H9 (cell line): Measurements from ENCODE around the gene EHBP1. TPM values are rescaled to one million over a fixed set of nuclear protein-coding genes. Genes with fewer than 3 reads are reported as not detected.

ENCODE experiments used
- DNase-seq: peaks from one replicate; pipeline ENCODE4 v3.0.0-alpha.2; 2017
- H2AFZ ChIP-seq: one replicate; pipeline ENCODE4 v1.6.1; 2013; ENCODE audit warnings: mild to moderate bottlenecking, low read length, control low read depth, moderate library complexity
- H2AK5ac ChIP-seq: 2 replicates; pipeline ENCODE4 v1.6.1; 2013; ENCODE audit warnings: low read length, control low read depth, mixed read lengths; ENCODE audit not compliant: insufficient read length
- H2BK120ac ChIP-seq: one replicate; pipeline ENCODE4 v1.6.1; 2013; ENCODE audit warnings: low read depth, mild to moderate bottlenecking, low read length, control low read depth, inconsistent platforms; ENCODE audit not compliant: poor library complexity, severe bottlenecking
- H2BK12ac ChIP-seq: 2 replicates; pipeline ENCODE4 v1.6.1; 2013; ENCODE audit warnings: low read length, control low read depth, mixed read lengths, low read depth; ENCODE audit not compliant: insufficient read length
- H2BK15ac ChIP-seq: 2 replicates; pipeline ENCODE4 v1.6.1; 2013; ENCODE audit warnings: low read depth, low read length, control low read depth
- H2BK20ac ChIP-seq: one replicate; pipeline ENCODE4 v1.6.1; 2013; ENCODE audit warnings: low read depth, mild to moderate bottlenecking, low read length, control low read depth, inconsistent platforms; ENCODE audit not compliant: poor library complexity, severe bottlenecking
- H2BK5ac ChIP-seq: 2 replicates; pipeline ENCODE4 v1.6.1; 2013; ENCODE audit warnings: low read length, control low read depth, mixed read lengths; ENCODE audit not compliant: insufficient read length
- H3K14ac ChIP-seq: 2 replicates; pipeline ENCODE4 v1.6.1; 2013; ENCODE audit warnings: low read length, control low read depth; ENCODE audit not compliant: insufficient read depth
- H3K18ac ChIP-seq: 2 replicates; pipeline ENCODE4 v1.6.1; 2013; ENCODE audit warnings: low read depth, mild to moderate bottlenecking, mixed read lengths, low read length, control low read depth; ENCODE audit not compliant: insufficient read length
- H3K23ac ChIP-seq: 2 replicates; pipeline ENCODE4 v1.6.1; 2013; ENCODE audit warnings: low read length, control low read depth, mixed read lengths, low read depth; ENCODE audit not compliant: insufficient read length
- H3K23me2 ChIP-seq: 2 replicates; pipeline ENCODE4 v1.6.1; 2013; ENCODE audit warnings: low read depth, mild to moderate bottlenecking, mixed read lengths, low read length, control low read depth; ENCODE audit not compliant: insufficient read length, poor library complexity, severe bottlenecking
- H3K27ac ChIP-seq: 2 replicates; pipeline ENCODE4 v1.5.1; 2013; ENCODE audit warnings: low read length, control low read depth, mixed read lengths, low read depth; ENCODE audit not compliant: insufficient read length
- H3K27me3 ChIP-seq: 2 replicates; pipeline ENCODE4 v1.6.1; 2013; ENCODE audit warnings: low read length, control low read depth, inconsistent platforms; ENCODE audit not compliant: insufficient read depth
- H3K4ac ChIP-seq: 2 replicates; pipeline ENCODE4 v1.6.1; 2013; ENCODE audit warnings: low read depth, mild to moderate bottlenecking, control low read depth, inconsistent platforms, low read length, moderate library complexity
- H3K4me1 ChIP-seq: 2 replicates; pipeline ENCODE4 v1.6.1; 2013; ENCODE audit warnings: low read length, control low read depth, inconsistent platforms; ENCODE audit not compliant: insufficient read depth
- H3K4me2 ChIP-seq: 2 replicates; pipeline ENCODE4 v1.6.1; 2013; ENCODE audit warnings: low read length, control low read depth, mixed read lengths; ENCODE audit not compliant: insufficient read length, insufficient read depth
- H3K56ac ChIP-seq: 2 replicates; pipeline ENCODE4 v1.6.1; 2013; ENCODE audit warnings: low read depth, mild to moderate bottlenecking, mixed read lengths, low read length, control low read depth; ENCODE audit not compliant: insufficient read length
- H3K79me1 ChIP-seq: 2 replicates; pipeline ENCODE4 v1.6.1; 2013; ENCODE audit warnings: low read depth, mild to moderate bottlenecking, moderate library complexity, low read length, control low read depth, inconsistent platforms; ENCODE audit not compliant: insufficient read depth, poor library complexity, severe bottlenecking
- H3K79me2 ChIP-seq: 2 replicates; pipeline ENCODE4 v1.6.1; 2013; ENCODE audit warnings: low read length, control low read depth, inconsistent platforms; ENCODE audit not compliant: insufficient read depth
- H3K9ac ChIP-seq: 2 replicates; pipeline ENCODE4 v1.6.1; 2013; ENCODE audit warnings: low read length, control low read depth, mixed read lengths; ENCODE audit not compliant: insufficient read length; ENCODE audit errors: extremely low read depth
- H3K9me3 ChIP-seq: one replicate; pipeline ENCODE4 v1.6.1; 2013; ENCODE audit warnings: low read depth, low read length, inconsistent platforms; ENCODE audit not compliant: control insufficient read depth
- H3T11ph ChIP-seq: one replicate; pipeline ENCODE4 v1.6.1; 2013; ENCODE audit warnings: mild to moderate bottlenecking, low read length, control low read depth, inconsistent platforms
- H4K20me1 ChIP-seq: one replicate; pipeline ENCODE4 v1.6.1; 2013; ENCODE audit not compliant: control insufficient read depth, insufficient read length, insufficient read depth
- H4K5ac ChIP-seq: 2 replicates; pipeline ENCODE4 v1.6.1; 2013; ENCODE audit warnings: low read depth, mild to moderate bottlenecking, mixed read lengths, low read length, control low read depth; ENCODE audit not compliant: insufficient read length
- H4K8ac ChIP-seq: replicated peaks from 2 replicates; pipeline ENCODE4 v1.6.1; 2013; ENCODE audit warnings: low read length, control low read depth, mixed read lengths, low read depth; ENCODE audit not compliant: insufficient read length
- H4K91ac ChIP-seq: 2 replicates; pipeline ENCODE4 v1.6.1; 2013; ENCODE audit warnings: low read depth, mild to moderate bottlenecking, moderate library complexity, mixed read lengths, low read length, control low read depth; ENCODE audit not compliant: insufficient read length
- H3K27ac Mint-ChIP-seq, 3 experiments: 2 replicates in 2 of 3; 3 replicates in 1 of 3; pipeline ENCODE4 v1.8.0; 2020 to 2021; ENCODE audit warnings: mixed read lengths in 3 of 3, mild to moderate bottlenecking in 1 of 3, moderate library complexity in 1 of 3
- H3K27me3 Mint-ChIP-seq: 2 replicates; pipeline ENCODE4 v1.8.0; 2021; ENCODE audit warnings: low read depth, mild to moderate bottlenecking, moderate library complexity, mixed read lengths
- H3K36me3 Mint-ChIP-seq, 3 experiments: 2 replicates in 2 of 3; 3 replicates in 1 of 3; pipeline ENCODE4 v1.8.0; 2020 to 2021; ENCODE audit warnings: low read depth in 3 of 3, mixed read lengths in 3 of 3; ENCODE audit not compliant: insufficient read depth in 1 of 3
- H3K4me1 Mint-ChIP-seq, 2 experiments: 2 replicates each; pipeline ENCODE4 v1.8.0; 2020; ENCODE audit warnings: mixed read lengths in 2 of 2
- H3K4me3 Mint-ChIP-seq, 2 experiments: 2 replicates in 1 of 2; 3 replicates in 1 of 2; pipeline ENCODE4 v1.8.0; 2020 to 2021; ENCODE audit warnings: mild to moderate bottlenecking in 2 of 2, mixed read lengths in 2 of 2, moderate library complexity in 1 of 2
- H3K9me3 Mint-ChIP-seq, 2 experiments: 2 replicates in 1 of 2; 3 replicates in 1 of 2; pipeline ENCODE4 v1.8.0; 2020; ENCODE audit warnings: mild to moderate bottlenecking in 2 of 2, mixed read lengths in 2 of 2, moderate library complexity in 1 of 2
- WGBS: extraction: QIAGEN DNeasy Blood & Tissue Kit; methylation state at CpG from one replicate; pipeline ENCODE4 v1.1.7; 2013; ENCODE audit warnings: missing lambda C conversion rate, low lambda C conversion rate, mixed read lengths; ENCODE audit not compliant: insufficient read length; ENCODE audit errors: extremely low coverage; 5-methylcytosine and 5-hydroxymethylcytosine counted together
- total RNA-seq: library from RNA; stranded (reverse); gene quantifications from 2 replicates; pipeline ENCODE4 v1.2.1, GENCODE V29; 2021
- TF ChIP-seq, protein P1 (sequence below): fragments of 200-600 bp; sonication (generic); conservative IDR thresholded peaks from 3 replicates; pipeline ENCODE4 v1.8.0; 2021; ENCODE audit warnings: antibody characterized with exemption, mild to moderate bottlenecking

EHBP1 gene
- total RNA-seq, 1 experiment from 2014 or later: 35.6 TPM

DNA sequence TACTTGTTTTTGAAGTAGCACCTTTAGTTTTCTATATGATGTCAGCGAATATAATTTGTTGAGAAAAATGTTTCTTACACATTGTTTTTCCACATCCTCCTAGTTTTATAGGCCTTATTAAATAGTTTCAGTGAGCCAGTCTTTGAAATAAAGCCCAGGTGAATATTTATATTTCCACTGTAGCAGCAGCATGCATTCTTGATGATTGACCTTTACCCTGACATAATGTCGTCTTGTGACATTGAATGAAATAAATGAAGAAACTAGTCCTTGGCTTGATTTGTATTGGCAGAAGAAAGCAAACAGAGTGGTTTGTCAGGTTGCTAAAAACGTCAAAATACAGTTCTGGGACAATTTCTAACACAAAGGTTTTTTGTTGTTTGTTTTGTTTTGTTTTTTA is 84.4 kb downstream of the EHBP1 start:
- Histone ChIP-seq H4K20me1 (no peaks in the 10 kb centered on the region), H3K14ac (no peak overlapping the region), H3K27ac (no peak overlapping the region), H3K56ac (no peak overlapping the region), H3K4me2 (no peak overlapping the region), H3K23me2 (no peaks in the 10 kb centered on the region), H3K27me3 (no peaks in the 10 kb centered on the region), H3T11ph (no peak overlapping the region), H2BK20ac (no peak overlapping the region), H4K8ac (no peak overlapping the region), H3K23ac (no peak overlapping the region), H4K91ac (no peak overlapping the region), H2AFZ (no peak overlapping the region), H2BK15ac (no peak overlapping the region), H2BK120ac (no peak overlapping the region), H3K18ac (no peak overlapping the region), H3K4ac (no peak overlapping the region), H2AK5ac (no peak overlapping the region), H4K5ac (no peak overlapping the region), H3K4me1 (no peaks in the 10 kb centered on the region), H2BK5ac (no peak overlapping the region), H3K9ac (no peak overlapping the region), H2BK12ac (no peak overlapping the region), H3K79me1 (no peaks in the 10 kb centered on the region), H3K9me3 (no peaks in the 10 kb centered on the region), H3K79me2 (0 out of 2 replicates have a peak, but pooled peaks cover 2% of the 10 kb centered on the region)
- Mint-ChIP-seq H3K4me3 (no peak overlapping the region), H3K27me3 (no peaks in the 10 kb centered on the region), H3K27ac (no peak overlapping the region), H3K4me1 (no peaks in the 10 kb centered on the region), H3K36me3 (no peaks in the 10 kb centered on the region), H3K9me3 (no peaks in the 10 kb centered on the region)
- WGBS: no CpG with 5 or more reads among the region's 3 CpGs
- TF ChIP-seq, protein P1, sequence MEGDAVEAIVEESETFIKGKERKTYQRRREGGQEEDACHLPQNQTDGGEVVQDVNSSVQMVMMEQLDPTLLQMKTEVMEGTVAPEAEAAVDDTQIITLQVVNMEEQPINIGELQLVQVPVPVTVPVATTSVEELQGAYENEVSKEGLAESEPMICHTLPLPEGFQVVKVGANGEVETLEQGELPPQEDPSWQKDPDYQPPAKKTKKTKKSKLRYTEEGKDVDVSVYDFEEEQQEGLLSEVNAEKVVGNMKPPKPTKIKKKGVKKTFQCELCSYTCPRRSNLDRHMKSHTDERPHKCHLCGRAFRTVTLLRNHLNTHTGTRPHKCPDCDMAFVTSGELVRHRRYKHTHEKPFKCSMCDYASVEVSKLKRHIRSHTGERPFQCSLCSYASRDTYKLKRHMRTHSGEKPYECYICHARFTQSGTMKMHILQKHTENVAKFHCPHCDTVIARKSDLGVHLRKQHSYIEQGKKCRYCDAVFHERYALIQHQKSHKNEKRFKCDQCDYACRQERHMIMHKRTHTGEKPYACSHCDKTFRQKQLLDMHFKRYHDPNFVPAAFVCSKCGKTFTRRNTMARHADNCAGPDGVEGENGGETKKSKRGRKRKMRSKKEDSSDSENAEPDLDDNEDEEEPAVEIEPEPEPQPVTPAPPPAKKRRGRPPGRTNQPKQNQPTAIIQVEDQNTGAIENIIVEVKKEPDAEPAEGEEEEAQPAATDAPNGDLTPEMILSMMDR: no peak
- no peak for DNase-seq
